Nephron progenitor cell (in vitro differentiated cells): ENCODE measurements around the gene CFAP70.

Experiments used
- DNase-seq: peaks from one replicate; pipeline ENCODE4 v3.0.0; 2021
- H3K27ac Mint-ChIP-seq: 2 replicates; pipeline ENCODE4 v1.8.0; 2021; ENCODE audit warnings: mild to moderate bottlenecking, moderate library complexity, mixed read lengths
- H3K27me3 Mint-ChIP-seq: 2 replicates; pipeline ENCODE4 v1.8.0; 2021; ENCODE audit warnings: mild to moderate bottlenecking, low read depth, mixed read lengths; ENCODE audit not compliant: poor library complexity
- H3K36me3 Mint-ChIP-seq: 2 replicates; pipeline ENCODE4 v1.8.0; 2021; ENCODE audit warnings: low read depth, mixed read lengths
- H3K4me1 Mint-ChIP-seq: 2 replicates; pipeline ENCODE4 v1.8.0; 2021; ENCODE audit warnings: mixed read lengths
- H3K4me3 Mint-ChIP-seq: 2 replicates; pipeline ENCODE4 v1.8.0; 2021; ENCODE audit warnings: mild to moderate bottlenecking, moderate library complexity, mixed read lengths
- H3K9me3 Mint-ChIP-seq: 2 replicates; pipeline ENCODE4 v1.8.0; 2021; ENCODE audit warnings: mild to moderate bottlenecking, moderate library complexity, mixed read lengths
- CTCF ChIP-seq: fragments of 200-600 bp; sonication (generic); IDR thresholded peaks from 2 replicates; pipeline ENCODE4 v1.5.0; 2021; ENCODE audit warnings: antibody characterized with exemption

Gene CFAP70

GRCh38 chr10:73386583-73386982 is 27.9 kb upstream of the CFAP70 start:
- no peaks in the 10 kb centered on the region for H3K9me3 Mint-ChIP-seq
- peaks cover 48% of the 10 kb centered on the region for H3K36me3 Mint-ChIP-seq
- DNase-seq = no peak
- H3K4me1 Mint-ChIP-seq = no peaks in the 10 kb centered on the region
- H3K4me3 Mint-ChIP-seq = no peak overlapping the region
- TF ChIP-seq CTCF = no peak
- no peaks in the 10 kb centered on the region for H3K27me3 Mint-ChIP-seq
- H3K27ac Mint-ChIP-seq = no peak overlapping the region

GRCh38 chr10:73379064-73379748 is 20.5 kb upstream of the CFAP70 start:
- Mint-ChIP-seq H3K27me3 (no peaks in the 10 kb centered on the region), H3K4me3 (no peak overlapping the region), H3K27ac (peak overlapping the region; percentile 56), H3K36me3 (peaks cover 49% of the 10 kb centered on the region), H3K9me3 (no peaks in the 10 kb centered on the region), H3K4me1 (no peaks in the 10 kb centered on the region)
- TF ChIP-seq CTCF = no peak
- no peak for DNase-seq

- no peak overlapping the region for H3K27ac Mint-ChIP-seq
These were observed 18.0 kb upstream of the CFAP70 start for GRCh38 chr10:73376679-73377078.

GRCh38 chr10:73368238-73368637 is 9.6 kb upstream of the CFAP70 start:
- peaks cover 5% of the 10 kb centered on the region for H3K27me3 Mint-ChIP-seq
- no peak overlapping the region for H3K27ac Mint-ChIP-seq
- H3K36me3 Mint-ChIP-seq = peaks cover 43% of the 10 kb centered on the region
- TF ChIP-seq CTCF = no peak
- H3K4me1 Mint-ChIP-seq = no peaks in the 10 kb centered on the region
- no peak for DNase-seq
- no peaks in the 10 kb centered on the region for H3K9me3 Mint-ChIP-seq
- no peak overlapping the region for H3K4me3 Mint-ChIP-seq

More at GRCh38 chr10:73376679-73377078, 18.0 kb upstream of the CFAP70 start:
- Mint-ChIP-seq H3K36me3 (peaks cover 47% of the 10 kb centered on the region), H3K9me3 (no peaks in the 10 kb centered on the region), H3K27me3 (peaks cover 2% of the 10 kb centered on the region), H3K4me3 (no peak overlapping the region), H3K4me1 (no peaks in the 10 kb centered on the region)
- DNase-seq = no peak
- no peak for TF ChIP-seq CTCF

GRCh38 chr10:73366381-73367298 is 8.0 kb upstream of the CFAP70 start:
- H3K27ac Mint-ChIP-seq = no peak overlapping the region

More at GRCh38 chr10:73366381-73367298, 8.0 kb upstream of the CFAP70 start:
- no peak for TF ChIP-seq CTCF
- no peaks in the 10 kb centered on the region for H3K4me1 Mint-ChIP-seq
- no peak overlapping the region for H3K4me3 Mint-ChIP-seq
- peaks cover 7% of the 10 kb centered on the region for H3K27me3 Mint-ChIP-seq
- peaks cover 15% of the 10 kb centered on the region for H3K9me3 Mint-ChIP-seq
- no peak for DNase-seq
- H3K36me3 Mint-ChIP-seq = peaks cover 53% of the 10 kb centered on the region
